Measurements from ENCODE around the gene HOXA6. TPM values are rescaled to one million over a fixed set of nuclear protein-coding genes. Genes with fewer than 3 reads are reported as not detected.

The HOXA6 gene
- total RNA-seq, 1 donor from 2014 or later, result not detected

GRCh38 chr7:27175626-27176523 is 28.3 kb upstream of the HOXA6 start:
- Mint-ChIP-seq H3K27me3 (ENCODE audit: unreplicated experiment) (peaks cover 42% of the 10 kb centered on the region), H3K4me1 (ENCODE audit: low read depth, unreplicated experiment) (no peaks in the 10 kb centered on the region), H3K36me3 (ENCODE audit: unreplicated experiment) (peaks cover 2% of the 10 kb centered on the region), H3K9me3 (ENCODE audit: unreplicated experiment) (peaks cover 8% of the 10 kb centered on the region), H3K27ac (ENCODE audit: unreplicated experiment) (no peak overlapping the region), H3K4me3 (ENCODE audit: unreplicated experiment) (no peak overlapping the region)
- peak; percentile 22 for DNase-seq
- TF ChIP-seq CTCF (IDR thresholded peaks at IDR 0.05; ENCODE audit: partially characterized antibody, unreplicated experiment), result no peak

- DNase-seq, result peak; percentile 10
- H3K36me3 Mint-ChIP-seq (ENCODE audit: unreplicated experiment), result peaks cover 4% of the 10 kb centered on the region
- peaks cover 43% of the 10 kb centered on the region for H3K27me3 Mint-ChIP-seq (ENCODE audit: unreplicated experiment)
- no peak for TF ChIP-seq CTCF (IDR thresholded peaks at IDR 0.05; ENCODE audit: partially characterized antibody, unreplicated experiment)
- no peak overlapping the region for H3K4me3 Mint-ChIP-seq (ENCODE audit: unreplicated experiment)
- no peak overlapping the region for H3K27ac Mint-ChIP-seq (ENCODE audit: unreplicated experiment)
- no peaks in the 10 kb centered on the region for H3K4me1 Mint-ChIP-seq (ENCODE audit: low read depth, unreplicated experiment)
- peaks cover 12% of the 10 kb centered on the region for H3K9me3 Mint-ChIP-seq (ENCODE audit: unreplicated experiment)
Observed at GRCh38 chr7:27174874-27175625, 27.5 kb upstream of the HOXA6 start.

GRCh38 chr7:27173956-27174873 is 26.6 kb upstream of the HOXA6 start, which contains the start of gene HOXA10:
HOXA10 (minus strand) TSS chr7:27174320; CDS start chr7:27174306, 14 bp downstream.
- peak; percentile 19 for DNase-seq
- Mint-ChIP-seq H3K9me3 (ENCODE audit: unreplicated experiment) (peaks cover 6% of the 10 kb centered on the region), H3K4me3 (ENCODE audit: unreplicated experiment) (no peak within 1 kb of the TSS), H3K4me1 (ENCODE audit: low read depth, unreplicated experiment) (no peaks in the 10 kb centered on the region), H3K36me3 (ENCODE audit: unreplicated experiment) (peaks cover 4% of the 10 kb centered on the region), H3K27ac (ENCODE audit: unreplicated experiment) (no peak within 1 kb of the TSS), H3K27me3 (ENCODE audit: unreplicated experiment) (peaks cover 37% of the 10 kb centered on the region)
- TF ChIP-seq CTCF (IDR thresholded peaks at IDR 0.05; ENCODE audit: partially characterized antibody, unreplicated experiment), result no peak

GRCh38 chr7:27173511-27173955 is 26.0 kb upstream of the HOXA6 start:
- Mint-ChIP-seq H3K27ac (ENCODE audit: unreplicated experiment) (no peak overlapping the region), H3K4me1 (ENCODE audit: low read depth, unreplicated experiment) (no peaks in the 10 kb centered on the region), H3K36me3 (ENCODE audit: unreplicated experiment) (peaks cover 4% of the 10 kb centered on the region), H3K4me3 (ENCODE audit: unreplicated experiment) (no peak overlapping the region), H3K9me3 (ENCODE audit: unreplicated experiment) (peaks cover 6% of the 10 kb centered on the region), H3K27me3 (ENCODE audit: unreplicated experiment) (peaks cover 38% of the 10 kb centered on the region)
- TF ChIP-seq CTCF (IDR thresholded peaks at IDR 0.05; ENCODE audit: partially characterized antibody, unreplicated experiment), result no peak
- DNase-seq, result peak; percentile 18
